Osteoblast (primary cell): ENCODE measurements around the gene MIR17HG. TPM values are rescaled to one million over a fixed set of nuclear protein-coding genes. Genes with fewer than 3 reads are reported as not detected.

Experiments
- DNase-seq: peaks from one replicate; pipeline ENCODE4 v3.0.0; 2011; ENCODE audit warnings: low spot score, mixed read lengths; ENCODE audit not compliant: insufficient read length; ENCODE audit errors: missing footprints
- H2AFZ ChIP-seq: 2 replicates; pipeline ENCODE4 v1.6.0; 2011; ENCODE audit warnings: mild to moderate bottlenecking, low read length
- H3K27ac ChIP-seq: 2 replicates; pipeline ENCODE4 v1.5.1; 2011; ENCODE audit warnings: mild to moderate bottlenecking, low read depth, low read length, moderate library complexity
- H3K27me3 ChIP-seq: 2 replicates; pipeline ENCODE4 v1.6.0; 2012; ENCODE audit warnings: mild to moderate bottlenecking, control low read depth, inconsistent platforms, low read length, moderate library complexity; ENCODE audit not compliant: insufficient read depth
- H3K36me3 ChIP-seq: 2 replicates; pipeline ENCODE4 v1.5.1; 2011; ENCODE audit warnings: mild to moderate bottlenecking, low read length, control low read depth, moderate library complexity; ENCODE audit not compliant: insufficient read depth
- H3K4me1 ChIP-seq: 2 replicates; pipeline ENCODE4 v1.5.1; 2011; ENCODE audit warnings: mild to moderate bottlenecking, low read length, control low read depth, moderate library complexity; ENCODE audit not compliant: insufficient read depth
- H3K4me2 ChIP-seq: 2 replicates; pipeline ENCODE4 v1.6.0; 2011; ENCODE audit warnings: mild to moderate bottlenecking, low read length; ENCODE audit not compliant: insufficient read depth
- H3K4me3 ChIP-seq: fragments of 200-600 bp; sonication (generic); 3 replicates; pipeline ENCODE4 v1.5.1; 2012; ENCODE audit warnings: mild to moderate bottlenecking, low read length, inconsistent platforms; ENCODE audit not compliant: insufficient read depth
- H3K79me2 ChIP-seq: 2 replicates; pipeline ENCODE4 v1.6.0; 2012; ENCODE audit warnings: mild to moderate bottlenecking, low read length, control low read depth, inconsistent platforms; ENCODE audit not compliant: insufficient read depth
- H3K9me3 ChIP-seq: 2 replicates; pipeline ENCODE4 v1.5.1; 2011; ENCODE audit warnings: low read depth, low read length, control low read depth
- H4K20me1 ChIP-seq: 2 replicates; pipeline ENCODE4 v1.6.0; 2012; ENCODE audit warnings: mild to moderate bottlenecking, low read length, control low read depth; ENCODE audit not compliant: insufficient read depth
- CTCF ChIP-seq: IDR thresholded peaks from 2 replicates; pipeline ENCODE4 v1.5.1; 2011; ENCODE audit warnings: mild to moderate bottlenecking, low read depth, low read length, moderate library complexity; ENCODE audit errors: extremely low read depth
- total RNA-seq: library from RNA; depleted of rRNA; stranded (reverse); fragments of >200 nt; gene quantifications from 2 replicates; pipeline ENCODE4 v1.2.3, GENCODE V29; 2012

Gene MIR17HG
- total RNA-seq, 1 donor: 4.0 TPM

GRCh38 chr13:91355099-91355825 is 7.8 kb downstream of the MIR17HG start:
- Histone ChIP-seq H3K4me2 (no peak overlapping the region), H3K27me3 (no peaks in the 10 kb centered on the region), H3K27ac (no peak overlapping the region), H4K20me1 (no peaks in the 10 kb centered on the region), H3K4me3 (no peak overlapping the region), H3K9me3 (no peaks in the 10 kb centered on the region), H3K36me3 (peaks cover 31% of the 10 kb centered on the region), H2AFZ (no peak overlapping the region), H3K4me1 (peaks cover 3% of the 10 kb centered on the region), H3K79me2 (peaks cover 20% of the 10 kb centered on the region)
- no peak for DNase-seq
- no peak for TF ChIP-seq CTCF

GRCh38 chr13:91355826-91356710 is 8.6 kb downstream of the MIR17HG start:
- H3K79me2 ChIP-seq: peaks cover 12% of the 10 kb centered on the region
- H2AFZ ChIP-seq: no peak overlapping the region
- H3K4me3 ChIP-seq: no peak overlapping the region
- H3K9me3 ChIP-seq: no peaks in the 10 kb centered on the region
- H3K4me2 ChIP-seq: no peak overlapping the region
- TF ChIP-seq CTCF: no peak
- no peak overlapping the region for H3K27ac ChIP-seq
- H3K4me1 ChIP-seq: no peaks in the 10 kb centered on the region
- DNase-seq: peak; percentile 19
- H3K27me3 ChIP-seq: no peaks in the 10 kb centered on the region
- H4K20me1 ChIP-seq: no peaks in the 10 kb centered on the region
- H3K36me3 ChIP-seq: peaks cover 23% of the 10 kb centered on the region

GRCh38 chr13:91356919-91357612 is 9.6 kb downstream of the MIR17HG start:
- peaks cover 19% of the 10 kb centered on the region for H3K36me3 ChIP-seq
- H3K27me3 ChIP-seq: no peaks in the 10 kb centered on the region
- no peak overlapping the region for H3K27ac ChIP-seq
- no peaks in the 10 kb centered on the region for H4K20me1 ChIP-seq
- H3K4me2 ChIP-seq: no peak overlapping the region
- H3K4me1 ChIP-seq: no peaks in the 10 kb centered on the region
- DNase-seq: no peak
- no peak overlapping the region for H3K4me3 ChIP-seq
- TF ChIP-seq CTCF: no peak
- H3K9me3 ChIP-seq: no peaks in the 10 kb centered on the region
- H3K79me2 ChIP-seq: peaks cover 2% of the 10 kb centered on the region
- H2AFZ ChIP-seq: no peak overlapping the region
